Smooth muscle cell (in vitro differentiated cells): ENCODE measurements around the gene TMEM44. TPM values are rescaled to one million over a fixed set of nuclear protein-coding genes. Genes with fewer than 3 reads are reported as not detected.

Experiments used
- DNase-seq: peaks from one replicate; lab custom pipeline; 2025; ENCODE audit not compliant: unreplicated experiment; lab: John Stamatoyannopoulos, UW
- H2AFZ ChIP-seq: fragments of 200-600 bp; sonication (generic); 2 replicates; pipeline ENCODE4 v1.6.0; 2016; ENCODE audit warnings: antibody characterized with exemption, low read depth, mild to moderate bottlenecking
- H3F3A ChIP-seq: fragments of 200-600 bp; sonication (generic); 2 replicates; pipeline ENCODE4 v1.6.0; 2017; ENCODE audit warnings: antibody characterized with exemption, low read depth
- H3K27ac ChIP-seq: fragments of 200-600 bp; sonication (generic); 2 replicates; pipeline ENCODE4 v1.5.1; 2016; ENCODE audit warnings: low read depth, mild to moderate bottlenecking
- H3K27me3 ChIP-seq: fragments of 200-600 bp; sonication (generic); 2 replicates; pipeline ENCODE4 v1.6.1; 2016; ENCODE audit warnings: low read depth, mild to moderate bottlenecking
- H3K36me3 ChIP-seq: fragments of 200-600 bp; sonication (generic); 2 replicates; pipeline ENCODE4 v1.5.1; 2016; ENCODE audit warnings: low read depth
- H3K4me1 ChIP-seq: fragments of 200-600 bp; sonication (generic); 2 replicates; pipeline ENCODE4 v1.5.1; 2016; ENCODE audit warnings: low read depth
- H3K4me2 ChIP-seq: fragments of 200-600 bp; sonication (generic); 2 replicates; pipeline ENCODE4 v1.6.0; 2016; ENCODE audit warnings: mild to moderate bottlenecking
- H3K4me3 ChIP-seq: fragments of 200-600 bp; sonication (generic); 2 replicates; pipeline ENCODE4 v1.5.1; 2016; ENCODE audit warnings: mild to moderate bottlenecking
- H3K79me2 ChIP-seq: fragments of 200-600 bp; sonication (generic); 2 replicates; pipeline ENCODE4 v1.6.0; 2016; ENCODE audit warnings: low read depth, mild to moderate bottlenecking
- H3K9ac ChIP-seq: fragments of 200-600 bp; sonication (generic); 2 replicates; pipeline ENCODE4 v1.6.0; 2016; ENCODE audit warnings: low read depth
- H3K9me3 ChIP-seq: fragments of 200-600 bp; sonication (generic); replicated peaks from 2 replicates; pipeline ENCODE4 v1.5.1; 2016; ENCODE audit warnings: low read depth
- H4K20me1 ChIP-seq: fragments of 200-600 bp; sonication (generic); 2 replicates; pipeline ENCODE4 v1.6.0; 2016; ENCODE audit warnings: low read depth
- CTCF ChIP-seq: fragments of 200-600 bp; sonication (generic); IDR thresholded peaks from 2 replicates; pipeline ENCODE4 v1.5.1; 2017; ENCODE audit warnings: borderline replicate concordance, mild to moderate bottlenecking, antibody characterized with exemption; ENCODE audit not compliant: insufficient read depth, poor library complexity, severe bottlenecking
- WGBS: methylation state at CpG from one replicate; pipeline ENCODE4 v1.1.7; 2016; ENCODE audit warnings: low lambda C conversion rate; 5-methylcytosine and 5-hydroxymethylcytosine counted together
- polyA plus RNA-seq: library from polyadenylated mRNA; unstranded; fragments of >200 nt; fragmentation: Nextera tagmentation; extraction: Ambion mirVana; gene quantifications from 2 replicates; pipeline ENCODE4 v1.2.1, GENCODE V29; 2016
- total RNA-seq: library from RNA; depleted of rRNA; stranded (reverse); fragments of >200 nt; gene quantifications from 2 replicates; pipeline ENCODE4 v1.2.3, GENCODE V29; 2014

The TMEM44 gene
- total and polyA plus RNA-seq, 2 experiments from 2014 or later = 12.7 to 18.4 TPM

GRCh38 chr3:194642769-194643168 is 9.6 kb upstream of the TMEM44 start:
- no peak overlapping the region for H3K9ac ChIP-seq
- H3K4me3 ChIP-seq = no peak overlapping the region
- TF ChIP-seq CTCF = no peak

GRCh38 chr3:194640829-194641228 is 7.6 kb upstream of the TMEM44 start:
- H3K4me1 ChIP-seq = no peaks in the 10 kb centered on the region
- TF ChIP-seq CTCF = peak; percentile 17
- 74% methylated on average over 7 of the region's 7 CpGs for WGBS
- H3K9ac ChIP-seq = no peak overlapping the region
- H3K79me2 ChIP-seq = no peaks in the 10 kb centered on the region
- no peaks in the 10 kb centered on the region for H3F3A ChIP-seq
- peaks cover 10% of the 10 kb centered on the region for H3K36me3 ChIP-seq
- no peak for DNase-seq
- no peaks in the 10 kb centered on the region for H4K20me1 ChIP-seq
- no peak overlapping the region for H3K4me3 ChIP-seq
- H3K27me3 ChIP-seq = no peaks in the 10 kb centered on the region
- H3K4me2 ChIP-seq = no peak overlapping the region
- no peak overlapping the region for H2AFZ ChIP-seq
- no peaks in the 10 kb centered on the region for H3K9me3 ChIP-seq
- H3K27ac ChIP-seq = no peak overlapping the region

More at GRCh38 chr3:194642769-194643168, 9.6 kb upstream of the TMEM44 start:
- no peaks in the 10 kb centered on the region for H3K79me2 ChIP-seq
- DNase-seq = no peak
- no peaks in the 10 kb centered on the region for H3F3A ChIP-seq
- H3K4me1 ChIP-seq = no peaks in the 10 kb centered on the region
- no peaks in the 10 kb centered on the region for H3K9me3 ChIP-seq
- H3K36me3 ChIP-seq = peaks cover 10% of the 10 kb centered on the region
- H3K4me2 ChIP-seq = no peak overlapping the region
- no peak overlapping the region for H3K27ac ChIP-seq
- H4K20me1 ChIP-seq = no peaks in the 10 kb centered on the region
- WGBS = 95% methylated on average over 2 of the region's 2 CpGs
- H2AFZ ChIP-seq = no peak overlapping the region
- no peaks in the 10 kb centered on the region for H3K27me3 ChIP-seq

GRCh38 chr3:194638991-194639605 is 5.9 kb upstream of the TMEM44 start:
- no peak overlapping the region for H2AFZ ChIP-seq
- no peaks in the 10 kb centered on the region for H3F3A ChIP-seq
- H3K4me3 ChIP-seq = no peak overlapping the region
- H3K9ac ChIP-seq = no peak overlapping the region
- H3K9me3 ChIP-seq = no peaks in the 10 kb centered on the region
- no peak overlapping the region for H3K4me2 ChIP-seq
- no peaks in the 10 kb centered on the region for H4K20me1 ChIP-seq
- no peak for TF ChIP-seq CTCF
- H3K27ac ChIP-seq = no peak overlapping the region
- H3K27me3 ChIP-seq = no peaks in the 10 kb centered on the region
- H3K36me3 ChIP-seq = peaks cover 7% of the 10 kb centered on the region
- DNase-seq = no peak
- H3K4me1 ChIP-seq = no peaks in the 10 kb centered on the region
- no peaks in the 10 kb centered on the region for H3K79me2 ChIP-seq
- WGBS = 97% methylated on average over 10 of the region's 10 CpGs
